ENCODE results near the gene PRR30.

DNA sequence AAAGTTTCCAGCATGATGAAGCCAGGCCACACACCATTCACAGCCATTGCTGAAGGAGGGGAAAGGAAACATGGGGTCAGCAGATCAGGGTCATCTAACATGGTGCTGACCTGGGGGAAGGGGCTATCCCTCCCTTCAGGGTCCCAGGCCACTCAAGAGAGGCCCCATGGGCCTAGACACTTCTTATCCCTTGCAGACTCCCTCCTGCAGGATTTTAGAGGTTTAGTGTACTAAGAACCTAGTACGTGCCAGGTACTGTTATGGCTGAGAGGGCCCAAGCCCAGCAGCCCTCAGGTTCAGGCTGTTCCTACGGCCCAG is 43.8 kb downstream of the PRR30 start:
- TF ChIP-seq, protein P1, sequence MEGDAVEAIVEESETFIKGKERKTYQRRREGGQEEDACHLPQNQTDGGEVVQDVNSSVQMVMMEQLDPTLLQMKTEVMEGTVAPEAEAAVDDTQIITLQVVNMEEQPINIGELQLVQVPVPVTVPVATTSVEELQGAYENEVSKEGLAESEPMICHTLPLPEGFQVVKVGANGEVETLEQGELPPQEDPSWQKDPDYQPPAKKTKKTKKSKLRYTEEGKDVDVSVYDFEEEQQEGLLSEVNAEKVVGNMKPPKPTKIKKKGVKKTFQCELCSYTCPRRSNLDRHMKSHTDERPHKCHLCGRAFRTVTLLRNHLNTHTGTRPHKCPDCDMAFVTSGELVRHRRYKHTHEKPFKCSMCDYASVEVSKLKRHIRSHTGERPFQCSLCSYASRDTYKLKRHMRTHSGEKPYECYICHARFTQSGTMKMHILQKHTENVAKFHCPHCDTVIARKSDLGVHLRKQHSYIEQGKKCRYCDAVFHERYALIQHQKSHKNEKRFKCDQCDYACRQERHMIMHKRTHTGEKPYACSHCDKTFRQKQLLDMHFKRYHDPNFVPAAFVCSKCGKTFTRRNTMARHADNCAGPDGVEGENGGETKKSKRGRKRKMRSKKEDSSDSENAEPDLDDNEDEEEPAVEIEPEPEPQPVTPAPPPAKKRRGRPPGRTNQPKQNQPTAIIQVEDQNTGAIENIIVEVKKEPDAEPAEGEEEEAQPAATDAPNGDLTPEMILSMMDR (IDR thresholded peaks at IDR 0.05), result no peak
- TF ChIP-seq EP300 (IDR thresholded peaks at IDR 0.05) (no peak), POLR2A (IDR thresholded peaks at IDR 0.05) (no peak)

All from gastroesophageal sphincter (tissue), 3 donors.